K562 (cell line): ENCODE results near the gene TRIP6. TPM values are rescaled to one million over a fixed set of nuclear protein-coding genes. Genes with fewer than 3 reads are reported as not detected.

Experiments used
- ATF1 ChIP-seq, 2 experiments: fragments of 450-650 bp in 1 of 2; IDR thresholded peaks; 2 replicates each; pipeline ENCODE4 v1.6.1; 2016; ENCODE audit warnings: missing compliant biosample characterization in 1 of 2, missing genetic modification characterization in 1 of 2
- BACH1 ChIP-seq: fragments of 200-800 bp; sonication (Bioruptor generic); IDR thresholded peaks from 2 replicates; pipeline ENCODE4 v1.6.1; 2016; ENCODE audit warnings: missing genetic modification characterization, missing compliant biosample characterization
- CBFA2T2 ChIP-seq: fragments of 450-650 bp; conservative IDR thresholded peaks from 2 replicates; pipeline ENCODE4 v1.6.1; 2017; ENCODE audit warnings: mild to moderate bottlenecking
- CTBP1 ChIP-seq: fragments of 450-650 bp; IDR thresholded peaks from 2 replicates; pipeline ENCODE4 v1.6.1; 2016; ENCODE audit warnings: borderline replicate concordance
- CTCF ChIP-seq, 3 experiments: IDR thresholded peaks in 2 of 3; conservative IDR thresholded peaks in 1 of 3; 2 replicates each; pipeline ENCODE4 v1.5.1; 2011 to 2012; ENCODE audit warnings: low read length in 3 of 3, mild to moderate bottlenecking in 3 of 3, control low read depth in 2 of 3, improper control_type of control experiment in 1 of 3, inconsistent platforms in 1 of 3, low read depth in 1 of 3, mixed read lengths in 1 of 3, moderate library complexity in 1 of 3; ENCODE audit not compliant: insufficient read depth in 2 of 3
- DACH1 ChIP-seq: fragments of 450-650 bp; IDR thresholded peaks from 2 replicates; pipeline ENCODE4 v1.6.1; 2018; ENCODE audit not compliant: partially characterized antibody
- MTA1 ChIP-seq: fragments of 450-650 bp; IDR thresholded peaks from 2 replicates; pipeline ENCODE4 v1.6.1; 2017; ENCODE audit warnings: borderline replicate concordance
- NFIC ChIP-seq: fragments of 450-650 bp; IDR thresholded peaks from 2 replicates; pipeline ENCODE4 v1.6.1; 2017; ENCODE audit warnings: mild to moderate bottlenecking, inconsistent platforms
- NR2C2 ChIP-seq, 2 experiments: fragments of 200-800 bp in 1 of 2; sonication (Bioruptor generic) in 1 of 2; sonication (generic) in 1 of 2; formaldehyde crosslinking in 1 of 2; IDR thresholded peaks; 2 replicates each; pipeline versions ENCODE4 v1.6.1 to v1.8.0; 2016 to 2022; ENCODE audit warnings: mild to moderate bottlenecking in 1 of 2, missing compliant biosample characterization in 1 of 2, missing genetic modification characterization in 1 of 2, missing genetic modification reagents in 1 of 2
- POLR2A ChIP-seq: fragments of 450-650 bp; conservative IDR thresholded peaks from 2 replicates; pipeline ENCODE4 v1.6.1; 2016
- SMAD3 ChIP-seq: fragments of 450-650 bp; formaldehyde crosslinking; conservative IDR thresholded peaks from 2 replicates; pipeline ENCODE4 v1.4.0; 2020; ENCODE audit warnings: mild to moderate bottlenecking
- TGIF2 ChIP-seq: sonication (generic); formaldehyde crosslinking; IDR thresholded peaks from 2 replicates; pipeline ENCODE4 v1.8.1; 2022; ENCODE audit warnings: mild to moderate bottlenecking, missing genetic modification reagents, moderate library complexity
- TOE1 ChIP-seq, 2 experiments: fragments of 450-650 bp in 1 of 2; sonication (generic) in 1 of 2; formaldehyde crosslinking in 1 of 2; IDR thresholded peaks; 2 replicates each; pipeline versions ENCODE4 v1.7.1 to v1.8.0; 2016 to 2022; ENCODE audit warnings: borderline replicate concordance in 2 of 2, mild to moderate bottlenecking in 2 of 2, antibody characterized with exemption in 1 of 2, inconsistent platforms in 1 of 2, low read depth in 1 of 2, missing genetic modification reagents in 1 of 2, moderate library complexity in 1 of 2
- YY1 ChIP-seq, 3 experiments: IDR thresholded peaks; 2 replicates each; pipeline ENCODE4 v1.6.1; 2011; ENCODE audit warnings: low read length in 2 of 3, mild to moderate bottlenecking in 2 of 3, moderate library complexity in 2 of 3, borderline replicate concordance in 1 of 3, control low read depth in 1 of 3, low read depth in 1 of 3; ENCODE audit not compliant: insufficient read depth in 3 of 3, insufficient replicate concordance in 2 of 3, control insufficient read depth in 1 of 3, insufficient read length in 1 of 3; ENCODE audit errors: extremely low read depth in 1 of 3
- ZC3H11A ChIP-seq: IDR thresholded peaks from 2 replicates; pipeline ENCODE4 v1.6.1; 2012; ENCODE audit warnings: low read depth, low read length, improper control_type of control experiment
- ZNF121 ChIP-seq: sonication (generic); formaldehyde crosslinking; conservative IDR thresholded peaks from 2 replicates; pipeline ENCODE4 v1.8.0; 2022; ENCODE audit warnings: missing genetic modification reagents
- ZNF695 ChIP-seq: fragments of 450-650 bp; formaldehyde crosslinking; IDR thresholded peaks from 2 replicates; pipeline ENCODE4 v1.4.0; 2020; ENCODE audit warnings: mild to moderate bottlenecking, moderate library complexity
- polyA plus RNA-seq, 8 experiments: library from polyadenylated mRNA; depleted of rRNA in 4 of 8; stranded (reverse) in 5 of 8; unstranded in 3 of 8; fragments of >200 nt; fragmentation: Nextera tagmentation in 2 of 8; fragmentation: Illumina TruSeq in 1 of 8; extraction: Ambion mirVana in 2 of 8; extraction: Trizol in 1 of 8; gene quantifications; 2 replicates each; pipeline versions ENCODE4 v1.2.1 to v1.2.3, GENCODE V29; 2011 to 2014; ENCODE audit warnings: inconsistent platforms in 1 of 8, missing spikeins in 1 of 8
- total RNA-seq, 7 experiments: library from RNA; depleted of rRNA in 6 of 7; stranded (reverse); fragments of >200 nt in 6 of 7; fragmentation: Illumina TruSeq in 2 of 7; extraction: Trizol in 2 of 7; gene quantifications; 2 replicates each; pipeline versions ENCODE4 v1.2.1 to v1.2.3, GENCODE V29; 2011 to 2021; ENCODE audit warnings: low replicate concordance in 1 of 7
- TF ChIP-seq, protein P1 (sequence below): sonication (generic); formaldehyde crosslinking; IDR thresholded peaks from 2 replicates; pipeline ENCODE4 v1.8.0; 2022; ENCODE audit warnings: missing genetic modification reagents, mild to moderate bottlenecking, borderline replicate concordance
- TF ChIP-seq, protein P2 (sequence below): sonication (generic); formaldehyde crosslinking; IDR thresholded peaks from 2 replicates; pipeline ENCODE4 v1.8.1; 2023; ENCODE audit warnings: mild to moderate bottlenecking, missing genetic modification reagents

The TRIP6 gene
- total and polyA plus RNA-seq, 9 of the 15 experiments (the other 6 are each of a cell fraction or from before 2014, with no cell fraction given) = 5.9 to 141 (median 54.0) TPM

DNA sequence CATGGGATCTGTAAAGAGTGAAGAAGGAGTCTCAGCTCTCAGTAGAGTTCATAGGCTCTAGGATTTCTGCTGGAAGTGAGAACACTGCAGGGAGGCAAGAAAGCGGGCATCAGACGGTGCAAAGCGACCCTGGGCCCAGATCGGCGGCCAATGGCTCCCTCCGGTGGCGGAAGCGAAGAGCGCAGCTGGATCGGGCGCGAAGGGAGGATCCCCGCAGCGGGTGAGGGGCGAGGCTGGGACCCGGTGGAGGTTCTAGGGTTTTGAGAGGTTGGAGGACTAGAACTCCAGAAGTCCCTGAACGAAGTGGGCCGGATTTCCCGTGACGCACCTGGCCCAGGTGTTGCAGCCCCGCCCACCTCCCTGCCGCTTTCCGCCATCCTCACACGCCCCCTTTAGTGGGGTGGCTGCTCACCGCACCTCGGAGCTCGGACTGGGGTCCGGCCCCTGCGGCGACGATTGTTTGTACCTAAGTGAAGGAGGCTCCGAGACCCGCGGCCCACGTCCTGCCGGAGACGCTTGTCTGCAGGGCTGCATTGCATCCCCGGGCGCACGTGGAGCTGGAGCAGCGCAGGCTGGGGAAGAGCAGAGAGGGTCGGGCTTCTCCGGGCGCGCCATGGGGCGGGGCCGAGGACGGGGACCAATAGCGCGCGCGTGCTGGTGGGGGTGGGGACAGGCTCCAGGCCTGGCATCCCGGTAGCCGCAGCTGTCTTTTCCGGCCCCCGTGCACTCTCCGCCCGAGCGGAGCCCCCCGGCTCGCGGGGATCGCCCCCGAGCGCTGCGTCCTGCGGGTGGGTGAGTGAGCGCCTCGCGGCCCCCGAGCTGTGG, 14.9 kb upstream of the TRIP6 start, which contains the start of gene SLC12A9 (continued):
- TF ChIP-seq ATF1 (CRISPR knock-in tag; IDR thresholded peaks at IDR 0.05) = no peak
- TF ChIP-seq ATF1 (tag; IDR thresholded peaks at IDR 0.05) = peak; percentile 81
- TF ChIP-seq CTCF (IDR thresholded peaks at IDR 0.05 in 2 of 3, conservative IDR thresholded peaks at IDR 0.05 in 1 of 3; ENCODE audit: insufficient read depth in 2 of 3, low read depth in 1 of 3, low read length in 3 of 3) = peak; percentile 96 to 99 (median 96)
- 0 out of 2 replicates have a peak, but pooled peaks have one; percentile 13 for TF ChIP-seq CBFA2T2
- no peak for TF ChIP-seq DACH1
- TF ChIP-seq, protein P1, sequence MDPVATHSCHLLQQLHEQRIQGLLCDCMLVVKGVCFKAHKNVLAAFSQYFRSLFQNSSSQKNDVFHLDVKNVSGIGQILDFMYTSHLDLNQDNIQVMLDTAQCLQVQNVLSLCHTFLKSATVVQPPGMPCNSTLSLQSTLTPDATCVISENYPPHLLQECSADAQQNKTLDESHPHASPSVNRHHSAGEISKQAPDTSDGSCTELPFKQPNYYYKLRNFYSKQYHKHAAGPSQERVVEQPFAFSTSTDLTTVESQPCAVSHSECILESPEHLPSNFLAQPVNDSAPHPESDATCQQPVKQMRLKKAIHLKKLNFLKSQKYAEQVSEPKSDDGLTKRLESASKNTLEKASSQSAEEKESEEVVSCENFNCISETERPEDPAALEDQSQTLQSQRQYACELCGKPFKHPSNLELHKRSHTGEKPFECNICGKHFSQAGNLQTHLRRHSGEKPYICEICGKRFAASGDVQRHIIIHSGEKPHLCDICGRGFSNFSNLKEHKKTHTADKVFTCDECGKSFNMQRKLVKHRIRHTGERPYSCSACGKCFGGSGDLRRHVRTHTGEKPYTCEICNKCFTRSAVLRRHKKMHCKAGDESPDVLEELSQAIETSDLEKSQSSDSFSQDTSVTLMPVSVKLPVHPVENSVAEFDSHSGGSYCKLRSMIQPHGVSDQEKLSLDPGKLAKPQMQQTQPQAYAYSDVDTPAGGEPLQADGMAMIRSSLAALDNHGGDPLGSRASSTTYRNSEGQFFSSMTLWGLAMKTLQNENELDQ (CRISPR knock-in tag) = peak; percentile 91
- TF ChIP-seq POLR2A = peak; percentile 54; the same call in 1 of the 2 replicates
- TF ChIP-seq SMAD3 (CRISPR knock-in tag) = 0 out of 2 replicates have a peak, but pooled peaks have one; percentile 21
- peak in 1 of 3 experiments; percentile 48 for TF ChIP-seq YY1 (IDR thresholded peaks at IDR 0.05; ENCODE audit: borderline replicate concordance in 1 of 3, control insufficient read depth in 1 of 3, extremely low read depth in 1 of 3, insufficient read depth in 3 of 3, insufficient read length in 1 of 3, insufficient replicate concordance in 2 of 3, low read depth in 1 of 3, low read length in 2 of 3)
- TF ChIP-seq BACH1 (tag) = no peak
- 0 out of 2 replicates have a peak, but pooled peaks have one; percentile 18 for TF ChIP-seq TGIF2
- TF ChIP-seq TOE1 (IDR thresholded peaks at IDR 0.05; ENCODE audit: borderline replicate concordance) = 0 out of 2 replicates have a peak, but pooled peaks have one; percentile 39
- no peak for TF ChIP-seq TOE1 (CRISPR knock-in tag; IDR thresholded peaks at IDR 0.05; ENCODE audit: borderline replicate concordance, low read depth)
- TF ChIP-seq NR2C2 (CRISPR knock-in tag; IDR thresholded peaks at IDR 0.05) = peak; percentile 11; the same call in 1 of the 2 replicates
- 0 out of 2 replicates have a peak, but pooled peaks have one; percentile 34 for TF ChIP-seq NR2C2 (tag; IDR thresholded peaks at IDR 0.05)
- TF ChIP-seq CTBP1 = peak; percentile 83
- 0 out of 2 replicates have a peak, but pooled peaks have one; percentile 12 for TF ChIP-seq ZNF695 (CRISPR knock-in tag)
- 0 out of 2 replicates have a peak, but pooled peaks have one; percentile 26 for TF ChIP-seq ZNF121
- 0 out of 2 replicates have a peak, but pooled peaks have one; percentile 50 for TF ChIP-seq ZC3H11A
- TF ChIP-seq, protein P2, sequence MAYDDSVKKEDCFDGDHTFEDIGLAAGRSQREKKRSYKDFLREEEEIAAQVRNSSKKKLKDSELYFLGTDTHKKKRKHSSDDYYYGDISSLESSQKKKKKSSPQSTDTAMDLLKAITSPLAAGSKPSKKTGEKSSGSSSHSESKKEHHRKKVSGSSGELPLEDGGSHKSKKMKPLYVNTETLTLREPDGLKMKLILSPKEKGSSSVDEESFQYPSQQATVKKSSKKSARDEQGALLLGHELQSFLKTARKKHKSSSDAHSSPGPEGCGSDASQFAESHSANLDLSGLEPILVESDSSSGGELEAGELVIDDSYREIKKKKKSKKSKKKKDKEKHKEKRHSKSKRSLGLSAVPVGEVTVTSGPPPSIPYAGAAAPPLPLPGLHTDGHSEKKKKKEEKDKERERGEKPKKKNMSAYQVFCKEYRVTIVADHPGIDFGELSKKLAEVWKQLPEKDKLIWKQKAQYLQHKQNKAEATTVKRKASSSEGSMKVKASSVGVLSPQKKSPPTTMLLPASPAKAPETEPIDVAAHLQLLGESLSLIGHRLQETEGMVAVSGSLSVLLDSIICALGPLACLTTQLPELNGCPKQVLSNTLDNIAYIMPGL (CRISPR knock-in tag) = peak; percentile 74; the same call in 1 of the 2 replicates
- 0 out of 2 replicates have a peak, but pooled peaks have one; percentile 5 for TF ChIP-seq NFIC
- TF ChIP-seq MTA1 = peak; percentile 38; the same call in 1 of the 2 replicates
